Kidney epithelial cell (primary cell): Measurements from ENCODE around the gene SNRNP35. TPM values are rescaled to one million over a fixed set of nuclear protein-coding genes. Genes with fewer than 3 reads are reported as not detected.
"Not testable (repeated sequence)": the region's sequence is repeated elsewhere in the genome, so short reads cannot be mapped to it uniquely, and the experiment has no call there.

ENCODE experiments used
- DNase-seq: peaks from one replicate; pipeline ENCODE4 v3.0.0-alpha.2; 2010; ENCODE audit warnings: low read depth
- H3K27me3 ChIP-seq: 2 replicates; pipeline ENCODE4 v1.6.0; 2011; ENCODE audit warnings: low read length; ENCODE audit not compliant: control insufficient read depth, insufficient read depth
- H3K36me3 ChIP-seq: 2 replicates; pipeline ENCODE4 v1.5.1; 2011; ENCODE audit warnings: low read length; ENCODE audit not compliant: control insufficient read depth, insufficient read depth
- H3K4me3 ChIP-seq: 2 replicates; pipeline ENCODE4 v1.5.1; 2011; ENCODE audit warnings: low read depth, mild to moderate bottlenecking, control low read depth, low read length
- total RNA-seq: library from RNA; depleted of rRNA; stranded (reverse); fragments of >200 nt; gene quantifications from 2 replicates; pipeline ENCODE4 v1.2.3, GENCODE V29; 2015
- TF ChIP-seq, protein P1 (sequence below): IDR thresholded peaks from 2 replicates; pipeline ENCODE4 v1.5.1; 2011; ENCODE audit warnings: mild to moderate bottlenecking, moderate library complexity, low read length, control low read depth, inconsistent platforms; ENCODE audit not compliant: insufficient read depth, poor library complexity, severe bottlenecking

Gene SNRNP35
- total RNA-seq, 1 donor from 2014 or later = 9.3 TPM

- no peak for DNase-seq
- TF ChIP-seq, protein P1, sequence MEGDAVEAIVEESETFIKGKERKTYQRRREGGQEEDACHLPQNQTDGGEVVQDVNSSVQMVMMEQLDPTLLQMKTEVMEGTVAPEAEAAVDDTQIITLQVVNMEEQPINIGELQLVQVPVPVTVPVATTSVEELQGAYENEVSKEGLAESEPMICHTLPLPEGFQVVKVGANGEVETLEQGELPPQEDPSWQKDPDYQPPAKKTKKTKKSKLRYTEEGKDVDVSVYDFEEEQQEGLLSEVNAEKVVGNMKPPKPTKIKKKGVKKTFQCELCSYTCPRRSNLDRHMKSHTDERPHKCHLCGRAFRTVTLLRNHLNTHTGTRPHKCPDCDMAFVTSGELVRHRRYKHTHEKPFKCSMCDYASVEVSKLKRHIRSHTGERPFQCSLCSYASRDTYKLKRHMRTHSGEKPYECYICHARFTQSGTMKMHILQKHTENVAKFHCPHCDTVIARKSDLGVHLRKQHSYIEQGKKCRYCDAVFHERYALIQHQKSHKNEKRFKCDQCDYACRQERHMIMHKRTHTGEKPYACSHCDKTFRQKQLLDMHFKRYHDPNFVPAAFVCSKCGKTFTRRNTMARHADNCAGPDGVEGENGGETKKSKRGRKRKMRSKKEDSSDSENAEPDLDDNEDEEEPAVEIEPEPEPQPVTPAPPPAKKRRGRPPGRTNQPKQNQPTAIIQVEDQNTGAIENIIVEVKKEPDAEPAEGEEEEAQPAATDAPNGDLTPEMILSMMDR = no peak
- Histone ChIP-seq H3K27me3 (no peaks in the 10 kb centered on the region), H3K4me3 (no peak overlapping the region), H3K36me3 (no peaks in the 10 kb centered on the region)
Observed at GRCh38 chr12:123449249-123449733, 8.6 kb upstream of the SNRNP35 start.

DNA sequence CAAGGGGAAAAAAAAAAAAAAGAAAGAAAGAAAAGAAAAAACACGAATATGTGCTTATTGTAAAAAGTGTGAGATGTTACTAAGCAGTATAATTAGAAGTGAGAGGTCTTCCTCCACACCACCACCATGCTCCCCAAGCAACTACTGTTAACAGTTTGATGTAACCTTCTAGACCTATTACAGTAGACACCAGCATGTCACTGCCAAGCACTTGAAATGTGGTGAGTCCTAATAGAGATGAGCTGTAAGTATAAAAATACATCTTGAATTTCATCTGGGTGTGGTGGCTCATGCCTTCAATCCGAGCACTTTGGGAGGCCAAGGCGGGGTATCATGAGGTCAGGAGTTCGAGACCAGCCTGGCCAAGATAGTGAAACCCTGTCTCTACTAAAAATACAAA, 8.1 kb upstream of the SNRNP35 start:
- no peak for DNase-seq
- TF ChIP-seq, protein P1 = no peak
- no peaks in the 10 kb centered on the region for H3K27me3 ChIP-seq
- no peak overlapping the region for H3K4me3 ChIP-seq
- no peaks in the 10 kb centered on the region for H3K36me3 ChIP-seq

- no peaks in the 10 kb centered on the region for H3K36me3 ChIP-seq
- no peaks in the 10 kb centered on the region for H3K27me3 ChIP-seq
- TF ChIP-seq, protein P1 = no peak
- no peak overlapping the region for H3K4me3 ChIP-seq
- DNase-seq = no peak
Observed at GRCh38 chr12:123450636-123451035, 7.3 kb upstream of the SNRNP35 start.

GRCh38 chr12:123452276-123452550, 5.7 kb upstream of the SNRNP35 start:
- H3K36me3 ChIP-seq, DNase-seq, H3K27me3 ChIP-seq, H3K4me3 ChIP-seq: not testable (repeated sequence)

DNA sequence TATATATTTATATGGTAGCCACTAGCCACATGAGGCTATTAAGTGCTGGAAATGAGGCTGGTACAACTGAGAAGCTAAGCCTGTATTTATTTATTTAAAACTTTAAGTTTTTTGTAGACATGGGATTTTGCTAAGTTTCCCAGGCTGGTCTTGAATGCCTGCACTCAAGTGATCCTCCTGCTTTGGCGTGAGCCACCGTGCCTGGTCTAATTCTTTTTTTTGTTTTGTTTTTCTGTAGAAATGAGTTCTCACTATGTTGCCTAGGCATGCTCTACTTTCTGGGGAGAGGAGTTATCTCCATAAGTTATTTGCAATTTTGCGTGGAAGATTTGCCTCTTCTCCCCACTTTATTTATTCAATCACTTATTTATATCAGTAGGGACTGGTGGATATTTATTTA, 4.8 kb upstream of the SNRNP35 start:
- Histone ChIP-seq H3K36me3 (no peaks in the 10 kb centered on the region), H3K4me3 (no peak overlapping the region), H3K27me3 (no peaks in the 10 kb centered on the region)
- no peak for DNase-seq
- TF ChIP-seq, protein P1 = no peak

GRCh38 chr12:123463174-123463573, 5.2 kb downstream of the SNRNP35 start:
- DNase-seq, H3K36me3 ChIP-seq, H3K27me3 ChIP-seq, H3K4me3 ChIP-seq: not testable (repeated sequence)

- DNase-seq = no peak
- H3K27me3 ChIP-seq = no peaks in the 10 kb centered on the region
- H3K4me3 ChIP-seq = no peak overlapping the region
- TF ChIP-seq, protein P1 = no peak
- no peaks in the 10 kb centered on the region for H3K36me3 ChIP-seq
Observed at GRCh38 chr12:123465084-123465483, 7.1 kb downstream of the SNRNP35 start.
